NT2/D1 (cell line): ENCODE data around the gene PDE6A.
A peak's percentile ranks its signal among the peaks of the same experiment; 100 is the strongest.

Source experiments
- DNase-seq: peaks from one replicate; pipeline ENCODE4 v3.0.0-alpha.2; 2011; ENCODE audit warnings: low read depth, low spot score
- H3K27me3 ChIP-seq: 2 replicates; pipeline ENCODE4 v1.6.0; 2011; ENCODE audit warnings: mild to moderate bottlenecking; ENCODE audit not compliant: insufficient read length, insufficient read depth
- H3K36me3 ChIP-seq: 2 replicates; pipeline ENCODE4 v1.6.1; 2011; ENCODE audit warnings: mild to moderate bottlenecking, low read length, mixed read lengths; ENCODE audit not compliant: insufficient read depth, insufficient read length
- H3K4me1 ChIP-seq: 2 replicates; pipeline ENCODE4 v1.5.1; 2011; ENCODE audit not compliant: insufficient read depth, insufficient read length
- H3K4me3 ChIP-seq: 2 replicates; pipeline ENCODE4 v1.5.1; 2011; ENCODE audit warnings: low read depth; ENCODE audit not compliant: insufficient read length
- H3K9ac ChIP-seq: 2 replicates; pipeline ENCODE4 v1.6.0; 2011; ENCODE audit warnings: low read depth; ENCODE audit not compliant: insufficient read length
- H3K9me3 ChIP-seq: 2 replicates; pipeline ENCODE4 v1.5.1; 2011; ENCODE audit warnings: mild to moderate bottlenecking, low read length; ENCODE audit not compliant: insufficient read depth
- SUZ12 ChIP-seq: IDR thresholded peaks from 2 replicates; pipeline ENCODE4 v1.6.1; 2011; ENCODE audit not compliant: insufficient read length, insufficient read depth; ENCODE audit errors: extremely low read depth
- YY1 ChIP-seq: IDR thresholded peaks from 2 replicates; pipeline ENCODE4 v1.6.1; 2011; ENCODE audit not compliant: insufficient read length, insufficient read depth
- ZNF274 ChIP-seq: IDR thresholded peaks from 2 replicates; pipeline ENCODE4 v1.6.1; 2011; ENCODE audit warnings: mild to moderate bottlenecking, low read depth, low read length

PDE6A gene

DNA sequence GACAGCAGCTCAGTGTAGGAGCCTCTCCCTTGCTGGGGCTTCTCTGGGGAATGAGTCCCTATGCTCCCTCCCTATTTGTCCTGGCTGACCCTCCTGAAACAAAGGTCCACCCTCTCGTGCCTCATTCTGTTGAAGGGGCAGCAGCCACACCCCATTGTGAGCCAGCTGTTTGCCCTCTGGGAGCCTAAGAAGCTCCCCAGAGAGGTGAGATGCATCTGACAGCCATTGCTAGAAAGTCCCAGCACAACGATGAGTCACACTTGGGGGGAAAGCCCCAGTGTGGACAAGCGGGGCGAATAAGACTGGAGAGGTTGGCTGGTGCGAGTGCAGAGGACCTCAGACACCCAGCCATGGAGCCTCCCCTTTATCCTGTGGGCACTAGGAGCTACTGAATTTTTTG is 113.1 kb downstream of the PDE6A start:
- no peak overlapping the region for H3K9ac ChIP-seq
- no peaks in the 10 kb centered on the region for H3K9me3 ChIP-seq
- no peaks in the 10 kb centered on the region for H3K27me3 ChIP-seq
- H3K36me3 ChIP-seq = peaks cover 14% of the 10 kb centered on the region
- TF ChIP-seq YY1 (no peak), ZNF274 (no peak), SUZ12 (no peak)
- no peaks in the 10 kb centered on the region for H3K4me1 ChIP-seq
- DNase-seq = no peak
- no peak overlapping the region for H3K4me3 ChIP-seq

GRCh38 chr5:149830579-149830978 is 114.0 kb downstream of the PDE6A start:
- TF ChIP-seq ZNF274 (no peak), YY1 (no peak), SUZ12 (no peak)
- no peak overlapping the region for H3K4me3 ChIP-seq

DNA sequence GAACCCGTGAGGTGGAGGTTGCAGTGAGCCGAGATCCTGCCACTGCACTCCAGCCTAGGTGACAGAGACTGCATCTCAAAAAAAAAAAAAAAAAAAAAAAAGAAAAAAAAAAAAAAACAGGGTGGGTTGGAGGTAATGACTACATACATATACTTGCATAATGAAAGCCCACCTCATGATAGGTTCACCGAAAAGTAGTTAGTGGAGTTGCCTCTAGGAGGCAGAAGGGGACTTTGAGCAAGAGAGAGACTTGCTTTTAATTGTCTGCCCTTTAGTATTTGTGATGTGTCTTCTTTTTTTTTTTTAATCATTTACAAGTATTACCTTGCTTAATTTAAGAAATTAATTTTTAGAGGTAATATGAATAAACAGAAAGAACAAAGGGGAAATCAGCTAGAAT is 114.6 kb downstream of the PDE6A start:
- peaks cover 14% of the 10 kb centered on the region for H3K36me3 ChIP-seq
- TF ChIP-seq SUZ12 (no peak), YY1 (no peak), ZNF274 (no peak)
- H3K9me3 ChIP-seq = no peaks in the 10 kb centered on the region
- H3K9ac ChIP-seq = no peak overlapping the region
- H3K27me3 ChIP-seq = no peaks in the 10 kb centered on the region
- DNase-seq = no peak
- no peaks in the 10 kb centered on the region for H3K4me1 ChIP-seq
- H3K4me3 ChIP-seq = no peak overlapping the region

More at GRCh38 chr5:149830579-149830978, 114.0 kb downstream of the PDE6A start:
- no peak overlapping the region for H3K9ac ChIP-seq
- H3K36me3 ChIP-seq = peaks cover 14% of the 10 kb centered on the region
- no peak for DNase-seq
- no peaks in the 10 kb centered on the region for H3K9me3 ChIP-seq
- H3K27me3 ChIP-seq = no peaks in the 10 kb centered on the region
- no peaks in the 10 kb centered on the region for H3K4me1 ChIP-seq

DNA sequence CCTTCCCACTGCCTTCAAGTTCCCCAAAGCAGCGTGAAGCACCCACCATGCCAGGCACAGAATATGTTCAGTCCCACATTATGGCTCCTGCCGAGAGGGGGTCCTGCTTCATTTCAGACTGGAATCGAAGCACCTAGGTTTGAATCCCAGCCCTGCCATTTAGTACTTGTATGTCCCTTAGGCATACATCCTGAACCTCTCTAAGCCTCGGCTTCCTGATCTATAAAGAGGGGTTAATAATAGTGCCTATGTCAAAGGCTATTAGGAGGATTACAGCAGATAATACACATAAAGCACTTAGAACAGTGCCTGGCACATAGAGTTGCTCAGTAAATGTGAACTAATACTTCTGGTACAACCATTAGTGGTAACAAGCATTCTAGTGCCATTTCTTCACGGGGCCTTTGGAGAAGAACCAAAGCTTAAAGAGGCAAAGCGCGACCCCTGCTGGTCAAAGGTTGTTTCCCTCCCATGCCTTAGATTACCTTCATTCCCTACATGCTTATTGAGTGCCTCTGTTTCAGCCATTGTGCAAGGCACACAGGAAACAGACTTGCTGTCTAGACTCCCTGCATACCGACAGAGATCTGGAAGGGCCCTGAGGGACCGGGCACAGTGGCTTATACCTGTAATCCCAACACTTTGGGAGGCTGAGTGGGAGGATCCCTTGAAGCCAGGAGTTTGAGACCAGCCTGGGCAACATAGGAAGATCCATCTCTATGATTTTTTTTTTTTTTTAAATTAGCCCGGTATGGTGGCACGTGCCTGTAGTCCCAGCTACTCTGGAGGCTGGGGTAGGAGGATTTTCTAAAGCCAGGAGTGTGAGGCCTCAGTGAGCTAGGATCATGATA is 116.2 kb downstream of the PDE6A start:
- H3K9me3 ChIP-seq = no peaks in the 10 kb centered on the region
- H3K36me3 ChIP-seq = peaks cover 10% of the 10 kb centered on the region
- no peak overlapping the region for H3K4me3 ChIP-seq
- H3K27me3 ChIP-seq = no peaks in the 10 kb centered on the region
- no peaks in the 10 kb centered on the region for H3K4me1 ChIP-seq
- no peak overlapping the region for H3K9ac ChIP-seq
- peak; percentile 75 for DNase-seq
- TF ChIP-seq ZNF274 (no peak), SUZ12 (no peak), YY1 (no peak)

DNA sequence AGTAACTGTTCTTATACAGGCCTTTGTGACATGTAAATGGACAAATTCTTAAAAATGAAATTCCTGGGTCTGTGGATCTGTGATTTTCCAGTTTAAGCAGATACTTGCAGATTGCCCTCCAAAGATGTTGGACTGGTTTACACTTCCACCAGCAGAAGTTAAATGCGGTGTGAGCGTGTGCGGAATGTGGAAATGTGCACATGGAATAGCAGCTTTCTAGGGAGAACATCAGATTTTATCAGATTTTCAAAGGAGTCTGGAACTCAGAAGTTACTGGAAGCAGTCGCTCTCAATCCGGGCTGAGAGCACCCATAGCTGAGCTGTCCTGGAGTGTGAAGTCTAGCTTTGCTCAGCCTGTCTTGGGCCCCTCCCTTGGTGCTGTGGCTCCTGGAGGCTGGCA is 117.0 kb downstream of the PDE6A start:
- Histone ChIP-seq H3K4me3 (no peak overlapping the region), H3K36me3 (peaks cover 6% of the 10 kb centered on the region), H3K9ac (no peak overlapping the region), H3K27me3 (no peaks in the 10 kb centered on the region), H3K4me1 (peaks cover 3% of the 10 kb centered on the region), H3K9me3 (no peaks in the 10 kb centered on the region)
- no peak for DNase-seq
- no peak for TF ChIP-seq YY1
- TF ChIP-seq ZNF274 = no peak
- TF ChIP-seq SUZ12 = no peak

GRCh38 chr5:149827086-149827485 is 117.5 kb downstream of the PDE6A start:
- no peaks in the 10 kb centered on the region for H3K9me3 ChIP-seq
- TF ChIP-seq ZNF274 = no peak
- TF ChIP-seq SUZ12 = no peak
- TF ChIP-seq YY1 = no peak
- H3K36me3 ChIP-seq = peaks cover 6% of the 10 kb centered on the region

GRCh38 chr5:149826574-149826973 is 118.0 kb downstream of the PDE6A start:
- DNase-seq = no peak
- no peak overlapping the region for H3K9ac ChIP-seq

More at GRCh38 chr5:149827086-149827485, 117.5 kb downstream of the PDE6A start:
- no peaks in the 10 kb centered on the region for H3K27me3 ChIP-seq
- DNase-seq = no peak
- H3K4me1 ChIP-seq = peaks cover 3% of the 10 kb centered on the region
- no peak overlapping the region for H3K9ac ChIP-seq
- H3K4me3 ChIP-seq = no peak overlapping the region

More at GRCh38 chr5:149826574-149826973, 118.0 kb downstream of the PDE6A start:
- Histone ChIP-seq H3K4me1 (peaks cover 3% of the 10 kb centered on the region), H3K36me3 (peaks cover 6% of the 10 kb centered on the region), H3K9me3 (no peaks in the 10 kb centered on the region), H3K4me3 (no peak overlapping the region), H3K27me3 (no peaks in the 10 kb centered on the region)
- TF ChIP-seq ZNF274 = no peak
- no peak for TF ChIP-seq SUZ12
